ENCODE results near the gene NDUFAF8.

DNA sequence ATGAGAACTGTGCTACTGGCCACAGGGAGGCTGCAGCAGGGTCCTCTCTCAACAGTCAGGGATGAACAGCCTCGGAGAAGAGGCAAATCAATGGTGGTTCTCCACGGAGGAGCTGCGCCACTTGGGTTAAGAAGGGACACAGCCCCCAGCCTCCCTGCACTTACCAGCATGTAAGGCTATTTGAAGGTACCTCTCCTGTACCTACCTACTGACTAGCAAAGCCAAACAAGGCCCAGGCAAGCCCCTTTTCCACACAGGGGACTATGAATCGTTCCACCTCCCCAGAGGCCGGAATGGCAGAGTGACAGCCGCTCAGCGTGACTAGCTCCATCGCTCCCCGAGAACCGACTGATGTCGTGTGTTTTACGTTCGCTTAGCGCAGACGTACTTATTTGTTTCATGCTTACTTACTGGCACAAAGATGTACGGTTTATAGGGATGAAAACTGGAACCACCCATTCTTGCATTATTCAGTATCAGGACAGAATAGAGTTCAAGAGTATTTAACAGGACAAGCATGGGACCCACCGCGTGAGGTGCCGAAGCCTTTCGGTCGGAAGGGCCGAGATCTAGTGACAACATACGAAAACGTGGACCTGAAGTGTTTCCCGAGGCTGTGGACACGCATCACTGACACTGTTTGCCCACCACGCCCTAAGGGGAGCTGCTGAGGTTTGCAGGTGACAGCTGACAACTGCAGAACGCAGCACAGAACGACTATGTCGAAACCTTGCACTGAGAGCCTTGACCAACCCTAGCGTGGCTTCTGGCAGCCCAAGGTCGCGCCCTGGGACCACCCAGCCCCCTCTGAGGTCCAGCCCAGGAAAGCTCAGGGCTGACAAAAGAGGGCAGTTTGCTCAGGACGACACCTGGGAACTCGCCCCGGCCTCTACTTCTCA, 1.3 kb upstream of the NDUFAF8 start:
- TF ChIP-seq ZFX (IDR thresholded peaks at IDR 0.05), result no peak
- TF ChIP-seq, protein P1, sequence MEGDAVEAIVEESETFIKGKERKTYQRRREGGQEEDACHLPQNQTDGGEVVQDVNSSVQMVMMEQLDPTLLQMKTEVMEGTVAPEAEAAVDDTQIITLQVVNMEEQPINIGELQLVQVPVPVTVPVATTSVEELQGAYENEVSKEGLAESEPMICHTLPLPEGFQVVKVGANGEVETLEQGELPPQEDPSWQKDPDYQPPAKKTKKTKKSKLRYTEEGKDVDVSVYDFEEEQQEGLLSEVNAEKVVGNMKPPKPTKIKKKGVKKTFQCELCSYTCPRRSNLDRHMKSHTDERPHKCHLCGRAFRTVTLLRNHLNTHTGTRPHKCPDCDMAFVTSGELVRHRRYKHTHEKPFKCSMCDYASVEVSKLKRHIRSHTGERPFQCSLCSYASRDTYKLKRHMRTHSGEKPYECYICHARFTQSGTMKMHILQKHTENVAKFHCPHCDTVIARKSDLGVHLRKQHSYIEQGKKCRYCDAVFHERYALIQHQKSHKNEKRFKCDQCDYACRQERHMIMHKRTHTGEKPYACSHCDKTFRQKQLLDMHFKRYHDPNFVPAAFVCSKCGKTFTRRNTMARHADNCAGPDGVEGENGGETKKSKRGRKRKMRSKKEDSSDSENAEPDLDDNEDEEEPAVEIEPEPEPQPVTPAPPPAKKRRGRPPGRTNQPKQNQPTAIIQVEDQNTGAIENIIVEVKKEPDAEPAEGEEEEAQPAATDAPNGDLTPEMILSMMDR (conservative IDR thresholded peaks at IDR 0.05), result no peak
